HG02885 (cell line): Measurements from ENCODE around the gene ERICH3.
"Not testable (repeated sequence)": the region's sequence is repeated elsewhere in the genome, so short reads cannot be mapped to it uniquely, and the experiment has no call there.

Experiments used
- ATAC-seq: cut with Tn5 transposase; IDR thresholded peaks from one replicate; pipeline ENCODE4 v1.9.1; 2021; ENCODE audit warnings: mild to moderate bottlenecking; ENCODE audit not compliant: unreplicated experiment, poor library complexity

ERICH3 gene

DNA sequence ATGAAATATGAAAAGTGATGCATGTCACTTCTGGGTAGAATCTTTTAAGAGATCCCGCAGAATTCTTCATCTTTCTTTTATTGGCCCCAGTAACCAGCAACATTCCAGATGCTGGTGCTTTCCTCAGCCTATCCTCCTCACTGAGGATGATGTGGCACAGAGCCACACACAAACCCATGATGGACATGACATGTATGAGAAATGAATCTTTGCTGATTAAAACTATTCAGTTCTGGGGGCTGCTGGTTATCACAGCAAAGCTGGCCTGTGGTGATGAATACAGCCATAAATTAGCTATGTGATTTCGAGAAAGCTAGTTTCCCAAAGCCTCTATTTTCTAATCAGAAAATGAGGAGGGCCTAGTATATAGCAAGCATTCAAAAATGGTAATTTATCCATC, 8.3 kb upstream of the ERICH3 start:
- ATAC-seq, result no peak

DNA sequence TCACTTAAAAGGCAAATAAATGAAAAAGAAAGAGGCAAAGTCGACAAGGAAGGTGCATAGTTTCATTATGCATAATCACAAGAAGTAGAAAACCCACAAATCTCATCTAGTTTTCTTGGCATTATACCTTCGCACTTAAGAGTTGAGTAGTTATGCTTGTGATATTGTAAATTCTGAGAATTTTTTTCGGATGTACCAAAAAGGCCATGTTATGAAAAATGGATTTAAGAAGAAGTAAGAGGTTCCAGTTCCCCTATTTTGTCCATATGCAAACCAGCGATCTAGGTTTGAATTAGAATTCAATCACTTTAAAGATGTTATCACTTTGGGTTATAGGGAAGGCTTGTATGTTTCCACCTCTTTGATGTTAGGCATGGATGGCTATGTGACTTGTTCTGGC, 7.9 kb upstream of the ERICH3 start:
- ATAC-seq, result peak; percentile 88

DNA sequence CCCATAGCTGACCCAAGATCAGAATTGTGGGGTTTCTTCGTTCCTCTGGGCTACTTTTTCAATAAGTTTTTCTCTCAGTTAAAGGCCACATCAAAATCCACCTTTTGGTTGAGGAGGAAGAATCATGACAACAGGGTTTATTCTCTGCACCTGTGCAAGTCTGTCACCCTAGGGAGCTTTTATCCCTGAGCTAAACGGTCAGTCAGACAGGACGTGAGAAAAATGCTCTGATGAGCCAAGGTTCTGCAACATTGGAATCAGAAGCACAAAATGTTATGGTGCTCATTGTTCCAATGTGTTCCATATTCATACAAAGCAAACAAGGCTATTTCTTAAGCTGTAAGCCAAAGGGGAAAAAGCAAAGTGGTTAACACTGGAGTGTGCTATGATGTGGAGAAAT, 7.4 kb upstream of the ERICH3 start:
- ATAC-seq, result peak; percentile 40

DNA sequence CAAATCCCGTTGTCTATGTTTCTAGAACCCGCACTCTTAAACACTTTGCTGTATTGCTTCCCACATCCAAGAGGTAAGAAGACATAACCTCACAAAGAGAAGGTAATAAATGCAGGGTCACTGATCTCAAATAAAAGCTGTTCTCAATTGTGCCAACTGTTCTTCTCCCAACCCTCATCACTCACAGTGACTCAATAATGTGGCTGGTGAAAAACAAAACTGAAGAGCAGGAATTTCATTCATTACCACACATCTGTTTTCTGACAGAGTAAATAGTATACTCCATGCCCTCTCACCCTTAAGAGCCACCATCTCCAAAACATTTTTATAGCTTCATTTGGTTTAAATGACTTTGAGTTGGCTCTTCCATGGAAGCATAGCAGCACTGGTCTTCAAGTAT, 6.2 kb upstream of the ERICH3 start:
- ATAC-seq, result no peak

DNA sequence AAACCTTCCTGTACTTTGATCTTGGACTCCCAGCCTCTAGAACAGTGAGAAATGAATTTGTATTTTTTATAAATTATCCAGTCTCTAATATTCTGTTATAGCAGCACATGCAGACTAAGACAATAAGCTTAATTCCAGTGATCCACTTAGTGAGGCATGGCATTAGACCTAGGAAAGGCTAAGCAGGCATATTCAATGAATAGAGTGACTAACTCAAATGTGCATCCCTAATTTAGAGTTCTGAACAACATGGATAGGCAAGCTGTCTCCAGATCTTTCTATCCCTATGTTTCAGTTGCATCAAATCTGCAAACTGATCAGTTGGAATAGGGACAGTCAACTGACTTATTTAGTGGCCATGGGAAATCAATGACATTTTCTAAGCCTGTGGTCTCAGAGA, 4.3 kb upstream of the ERICH3 start:
- ATAC-seq, result no peak

DNA sequence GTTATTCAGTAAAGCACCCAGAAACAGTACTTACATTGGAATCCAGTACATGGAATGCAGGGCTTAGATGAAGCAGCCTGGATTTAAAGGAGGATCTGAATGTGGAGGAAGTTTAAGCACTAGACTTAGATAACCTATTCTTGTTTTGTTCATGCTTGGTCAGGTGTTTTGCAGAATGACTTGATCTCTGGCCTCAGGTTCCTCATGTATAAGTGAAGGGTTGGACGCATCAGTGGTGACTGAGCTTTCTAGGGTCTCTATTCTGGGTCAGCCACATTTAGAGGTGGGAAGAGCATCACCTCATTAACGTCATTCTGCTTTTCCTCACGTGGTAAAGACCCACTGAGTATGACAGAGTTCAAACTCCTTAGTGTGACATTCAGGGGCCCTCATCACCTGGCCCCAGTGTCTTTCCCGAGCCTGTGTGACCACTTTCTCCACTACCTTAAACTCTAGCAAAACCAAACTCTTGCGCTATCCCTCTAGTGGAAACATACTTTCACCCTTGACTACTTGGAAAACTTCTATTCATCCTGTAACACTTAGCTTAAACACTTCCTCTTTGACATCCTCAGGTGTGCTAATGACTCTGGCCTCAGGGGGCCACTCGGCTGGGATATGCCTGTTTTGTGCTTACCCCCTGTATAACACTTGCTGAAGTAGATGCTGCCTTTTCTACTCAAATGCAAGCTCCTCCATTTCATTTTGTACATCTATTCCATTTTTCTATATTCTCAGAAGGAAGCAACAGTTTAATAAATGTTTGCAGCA, 871 bp upstream of the ERICH3 start:
- ATAC-seq, result peak; percentile 17

DNA sequence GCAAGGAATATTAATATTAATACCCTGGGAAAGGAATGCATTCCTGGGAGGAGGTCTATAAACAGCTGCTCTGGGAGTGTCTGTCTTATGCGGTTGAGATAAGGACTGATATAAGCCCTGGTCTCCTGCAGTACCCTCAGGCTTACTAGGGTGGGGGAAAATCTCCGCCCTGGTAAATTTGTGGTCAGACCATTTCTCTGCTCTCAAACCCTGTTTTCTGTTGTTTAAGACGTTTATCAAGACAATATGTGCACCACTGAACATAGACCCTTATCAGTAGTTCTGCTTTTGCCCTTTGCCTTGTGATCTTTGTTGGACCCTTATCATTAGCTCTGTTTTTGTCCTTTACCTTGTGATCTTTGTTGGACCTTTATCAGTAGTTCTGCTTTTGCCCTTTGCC, 2.7 kb downstream of the ERICH3 start:
- ATAC-seq, result not testable (repeated sequence)

DNA sequence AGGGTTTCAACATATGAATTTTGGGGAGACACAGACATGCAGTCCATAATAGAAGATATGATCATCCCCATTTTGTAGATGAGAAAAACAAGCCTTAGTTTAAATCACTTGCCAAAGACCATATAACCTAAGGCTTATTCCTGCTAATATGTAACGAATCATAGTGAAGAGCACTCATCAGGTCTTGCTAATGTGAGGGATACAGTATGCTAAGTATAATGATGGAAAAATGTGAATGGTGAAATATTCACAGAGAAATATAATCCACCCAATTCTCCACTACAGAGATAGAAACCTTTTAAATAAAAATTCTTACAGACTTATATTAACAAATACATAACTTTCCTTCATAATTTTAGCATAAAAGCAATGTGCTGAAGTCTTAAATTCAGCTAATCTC, 18.9 kb downstream of the ERICH3 start:
- ATAC-seq, result no peak

DNA sequence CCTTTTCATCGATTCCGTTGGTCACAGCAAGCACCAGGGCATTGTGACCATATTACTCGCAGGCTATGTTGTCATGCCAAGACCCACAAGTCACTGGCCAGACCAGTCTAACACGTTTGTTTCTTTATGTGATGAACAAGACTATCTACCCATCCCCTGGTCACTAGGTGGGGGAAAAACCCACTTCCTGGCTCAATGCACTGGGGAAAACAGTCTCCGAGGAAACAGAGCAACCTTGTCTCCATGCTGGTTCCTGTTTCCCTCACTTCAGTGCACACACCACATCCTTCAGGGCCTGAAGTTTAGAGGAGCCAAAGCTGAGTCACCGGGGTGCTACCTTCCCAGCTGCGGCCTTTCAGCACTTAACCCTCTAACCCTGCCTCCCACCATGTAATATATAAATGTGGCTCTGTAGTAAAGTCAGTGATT, 20.9 kb downstream of the ERICH3 start:
- ATAC-seq, result peak; percentile 95

DNA sequence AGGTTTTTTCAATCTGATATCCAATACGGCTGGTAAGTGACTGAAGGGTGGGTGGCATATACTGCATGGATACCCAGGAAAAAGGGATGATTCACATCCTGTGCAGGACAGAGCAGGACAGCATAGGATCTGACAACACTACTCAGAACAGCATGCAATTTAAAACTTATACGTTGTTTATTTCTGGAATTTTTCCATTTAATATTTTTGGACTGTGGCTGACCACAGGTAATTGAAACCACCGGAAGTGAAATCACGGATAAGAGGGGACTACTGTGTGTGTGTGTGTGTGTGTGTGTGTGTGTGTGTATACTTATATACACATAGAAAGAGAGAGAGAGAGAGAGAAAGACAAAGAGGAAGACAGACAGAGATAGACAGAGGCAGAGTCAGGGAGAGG, 23.0 kb downstream of the ERICH3 start:
- no peak for ATAC-seq

DNA sequence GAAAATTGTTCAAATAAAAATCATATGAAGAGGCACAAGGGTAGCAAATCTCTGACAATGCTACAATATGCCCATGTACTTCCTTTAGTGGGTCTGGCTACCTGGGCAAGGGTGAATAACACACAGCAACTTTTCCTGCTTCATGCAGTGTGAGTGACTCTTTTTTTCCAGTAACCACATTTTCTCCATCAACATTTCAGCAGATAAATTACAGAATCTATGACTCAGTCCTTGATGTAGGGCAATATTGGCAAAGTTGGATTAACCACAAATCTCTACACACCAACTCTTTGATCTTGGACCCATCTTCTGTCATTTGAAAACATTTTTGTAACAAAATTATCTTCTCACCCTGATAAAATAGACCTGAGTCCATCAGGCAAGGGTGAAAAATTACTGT, 31.7 kb downstream of the ERICH3 start:
- ATAC-seq, result no peak

DNA sequence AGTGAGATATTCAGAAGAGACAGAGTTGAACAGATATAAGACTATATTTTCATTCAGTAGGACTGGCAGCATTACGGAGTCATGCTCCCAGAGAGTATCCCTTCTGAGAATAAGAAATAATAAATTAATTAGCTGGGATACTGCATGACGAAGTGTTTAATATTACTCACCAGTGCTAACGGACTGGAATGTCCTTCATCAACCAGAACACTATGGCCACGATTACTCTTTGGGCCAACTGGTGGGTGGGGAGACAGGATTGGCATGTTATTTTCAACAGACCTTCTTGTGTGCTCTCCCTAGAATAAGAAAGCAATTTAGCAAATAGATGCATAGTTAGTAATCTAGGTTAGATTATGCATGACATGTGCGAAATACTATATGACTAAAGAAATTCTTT, 32.4 kb downstream of the ERICH3 start:
- ATAC-seq, result no peak

DNA sequence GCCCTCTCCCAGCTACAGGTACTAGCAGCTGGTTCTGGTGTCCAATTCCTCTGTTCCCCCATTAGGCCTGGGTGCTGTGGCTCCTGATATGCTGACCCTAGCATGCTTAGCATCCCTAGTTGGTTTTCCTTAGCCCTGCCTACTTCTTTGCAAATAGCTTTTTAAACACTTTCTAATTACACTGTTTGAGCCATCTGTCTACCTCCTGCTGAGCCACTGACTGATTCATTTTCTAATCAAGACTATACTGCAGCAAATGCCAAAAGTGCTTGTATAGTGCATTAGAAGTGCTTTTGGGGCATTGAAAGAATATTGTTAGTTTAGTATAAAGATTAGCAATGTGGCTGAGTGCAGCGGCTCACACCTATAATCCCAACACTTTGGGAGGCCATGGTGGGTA, 36.3 kb downstream of the ERICH3 start:
- ATAC-seq, result no peak

DNA sequence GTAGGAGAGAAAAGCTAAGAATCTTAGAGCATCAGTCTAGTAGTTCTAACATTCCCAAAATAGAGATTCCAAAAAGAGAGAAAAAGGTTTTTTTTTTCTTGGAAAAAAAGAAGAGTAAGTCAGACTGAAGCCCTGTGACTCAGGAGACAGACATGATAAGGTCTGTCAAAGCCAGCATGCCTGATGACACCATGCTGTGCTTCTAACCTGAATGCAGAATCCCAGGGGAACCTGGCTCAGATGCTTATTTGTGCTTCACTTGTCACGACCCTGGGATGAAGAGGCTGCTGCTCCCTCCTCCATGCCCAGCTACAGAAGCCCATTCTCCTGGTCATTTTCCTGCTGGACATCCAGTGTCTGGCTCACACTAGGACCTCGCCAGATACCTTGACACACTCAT, 44.3 kb downstream of the ERICH3 start:
- no peak for ATAC-seq

DNA sequence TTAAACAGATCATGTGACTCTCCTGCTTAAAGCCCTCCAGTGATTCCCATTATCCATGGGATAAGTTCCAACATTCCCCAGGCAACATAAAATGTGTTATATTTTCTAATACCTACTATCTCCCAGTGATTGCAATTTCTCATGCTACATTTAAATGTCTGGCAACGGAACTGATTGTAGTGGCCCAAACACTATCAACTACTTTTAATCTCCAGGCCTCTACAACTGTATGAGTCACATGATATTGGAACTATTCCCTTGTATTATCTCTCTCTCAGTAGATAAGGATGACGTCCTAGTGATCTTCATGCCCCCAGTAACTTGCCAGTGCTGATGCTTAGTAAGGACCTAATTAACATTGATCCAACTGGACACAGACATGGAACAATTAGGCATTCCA, 49.9 kb downstream of the ERICH3 start:
- ATAC-seq, result no peak

DNA sequence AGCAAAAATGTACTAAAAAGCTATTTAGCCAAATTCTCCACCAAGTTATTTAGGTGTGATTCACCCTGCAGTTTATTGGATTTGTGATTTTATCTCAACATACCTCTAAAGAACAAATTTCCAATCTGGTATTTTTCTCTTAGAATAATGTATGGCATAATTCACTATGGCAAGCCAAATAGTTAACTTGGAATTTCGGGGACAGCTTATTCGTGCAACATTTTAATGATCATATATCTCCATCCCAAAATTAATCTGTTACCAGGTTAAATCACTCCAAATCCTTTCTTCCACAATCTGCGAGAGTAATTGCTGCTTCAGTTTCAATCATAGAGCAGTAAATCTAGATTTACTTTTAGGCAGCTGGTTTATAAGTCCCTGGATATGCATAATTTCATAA, 53.4 kb downstream of the ERICH3 start:
- ATAC-seq, result no peak

DNA sequence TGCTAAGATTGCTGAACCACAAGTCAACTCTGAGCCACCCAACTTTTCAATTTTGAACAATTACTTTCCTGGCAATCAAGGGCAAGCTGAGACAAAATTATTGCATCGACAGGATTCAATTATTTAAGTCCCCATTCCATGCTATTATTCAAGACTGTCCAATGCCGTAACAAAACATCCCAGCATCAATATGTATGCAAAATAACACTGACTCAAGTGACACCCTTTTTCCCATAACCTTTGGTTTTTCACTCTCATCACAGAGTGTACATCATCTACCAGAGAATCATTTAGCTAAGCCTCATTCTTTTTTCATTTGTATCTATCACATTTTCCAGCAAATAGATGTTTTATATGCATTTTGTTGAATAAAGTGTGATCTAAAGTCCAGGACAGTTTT, 54.6 kb downstream of the ERICH3 start:
- ATAC-seq, result no peak

DNA sequence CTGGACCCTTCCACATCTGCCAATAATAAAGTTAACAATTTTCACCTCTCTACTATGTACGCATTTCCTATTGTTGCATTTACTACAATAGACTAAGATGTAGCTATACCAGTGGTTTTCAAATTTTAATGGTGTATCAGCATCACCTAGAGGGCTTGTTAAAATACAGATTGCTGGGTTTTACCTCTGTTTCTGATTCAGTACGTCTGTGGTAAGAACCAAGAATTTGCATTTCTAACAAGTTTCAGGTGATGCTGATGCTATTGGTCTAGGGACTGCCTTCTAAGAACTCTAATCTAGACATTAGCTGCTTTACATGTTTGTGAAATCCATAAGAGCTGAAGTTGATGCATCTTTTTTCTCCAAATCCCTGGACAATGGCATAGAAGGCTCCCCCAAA, 59.7 kb downstream of the ERICH3 start:
- no peak for ATAC-seq

DNA sequence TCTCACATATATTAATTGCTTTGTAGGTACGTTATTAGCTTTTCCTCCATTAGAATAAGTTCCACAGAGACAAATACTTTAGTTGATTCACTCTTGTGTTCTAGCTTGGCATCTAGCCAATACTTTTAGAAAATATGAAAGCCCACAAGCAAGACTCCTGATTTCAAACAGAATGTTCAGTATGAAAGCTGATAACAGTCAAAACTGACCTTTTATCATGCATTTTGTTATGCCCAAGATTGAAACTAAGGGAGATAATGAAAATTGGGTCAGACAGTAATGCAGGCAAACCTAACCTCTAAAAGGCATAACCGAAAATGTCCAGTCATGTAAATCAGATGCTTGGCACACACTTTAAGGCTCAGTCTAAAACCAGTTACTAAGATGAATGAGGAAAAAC, 61.7 kb downstream of the ERICH3 start:
- no peak for ATAC-seq

DNA sequence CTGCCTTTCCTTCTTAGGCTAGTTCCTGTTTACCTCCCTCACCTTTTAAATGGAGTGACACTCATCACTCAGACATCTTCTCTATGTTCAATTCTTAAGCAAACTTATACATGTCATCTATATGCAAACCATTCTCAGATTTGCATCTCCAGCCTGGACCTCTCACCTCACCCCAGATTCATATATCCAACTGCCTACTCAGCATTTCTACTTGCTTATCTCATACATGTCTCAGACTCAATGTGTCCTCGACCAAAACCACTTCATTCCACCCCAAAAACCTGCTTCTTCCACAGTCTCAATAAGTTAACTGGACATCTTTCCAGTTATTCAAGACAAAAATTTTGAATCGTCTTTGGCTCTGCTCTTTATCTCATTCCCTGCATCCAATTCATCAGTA, 62.6 kb downstream of the ERICH3 start:
- no peak for ATAC-seq

DNA sequence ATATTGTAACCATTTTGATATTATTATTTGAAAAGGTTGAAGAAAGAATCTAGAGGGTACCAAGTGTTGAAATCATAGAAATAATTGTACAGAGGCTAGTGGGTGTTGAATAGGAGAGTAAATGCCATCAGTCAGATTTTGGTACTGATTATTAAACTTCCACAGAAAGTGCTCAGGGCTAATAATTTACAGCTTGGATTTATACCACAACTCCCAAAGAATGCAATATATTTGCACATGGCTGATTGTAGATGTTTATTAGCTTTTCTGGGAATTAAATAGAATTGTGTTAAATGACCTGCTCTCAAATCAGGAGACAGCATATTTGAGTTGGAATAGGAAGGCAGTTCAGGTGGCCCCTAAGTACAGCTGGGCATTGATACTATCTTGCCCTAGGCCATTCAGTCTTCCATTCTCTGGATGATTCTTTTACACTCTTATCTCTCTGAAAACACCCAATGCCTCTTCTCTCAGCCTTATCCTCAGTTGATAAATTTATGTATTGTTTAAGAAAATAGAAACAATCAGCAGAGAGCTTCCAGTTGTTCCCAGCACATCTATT, 63.7 kb downstream of the ERICH3 start:
- ATAC-seq, result no peak

DNA sequence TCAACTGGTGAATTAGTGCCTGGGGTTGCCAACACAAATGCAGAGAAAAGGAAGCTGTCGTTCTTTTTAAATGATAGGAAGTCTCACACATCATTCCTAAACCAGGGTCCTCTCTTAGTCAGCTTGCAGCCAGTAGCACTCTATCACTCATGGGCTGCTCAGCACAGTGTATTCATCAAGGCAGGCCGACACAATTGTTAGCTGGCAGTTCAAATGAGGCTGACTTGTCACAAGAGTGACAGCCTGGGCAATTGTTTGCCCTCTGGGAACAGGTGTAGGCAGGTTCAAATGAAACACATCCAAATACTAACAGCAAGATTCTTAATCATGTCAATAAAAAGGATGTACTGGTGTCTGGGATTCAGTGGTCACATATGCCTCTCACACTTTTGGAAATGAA, 76.9 kb downstream of the ERICH3 start:
- ATAC-seq, result no peak
